Mucosa of descending colon (tissue), 3 donors: ENCODE results near the gene MICAL3. TPM values are rescaled to one million over a fixed set of nuclear protein-coding genes. Genes with fewer than 3 reads are reported as not detected.

Experiments
- ATAC-seq: fragments of 200-7000 bp; cut with Tn5 transposase; one replicate; pipeline ENCODE4 v1.9.1; 2020; ENCODE audit warnings: mild to moderate bottlenecking, moderate library complexity
- DNase-seq, 3 donors: peaks; one replicate each; pipeline ENCODE4 v3.0.0-alpha.2; 2020
- H3K36me3 ChIP-seq: fragments of 200-600 bp; one replicate; pipeline ENCODE4 v1.8.0; 2021; ENCODE audit warnings: low read depth, mild to moderate bottlenecking
- H3K4me1 ChIP-seq: fragments of 200-600 bp; one replicate; pipeline ENCODE4 v1.8.0; 2021; ENCODE audit warnings: low read depth, mild to moderate bottlenecking
- H3K4me3 ChIP-seq: fragments of 200-600 bp; one replicate; pipeline ENCODE4 v1.8.0; 2021; ENCODE audit warnings: mild to moderate bottlenecking
- H3K9me3 ChIP-seq: fragments of 200-600 bp; one replicate; pipeline ENCODE4 v1.8.0; 2021; ENCODE audit warnings: mild to moderate bottlenecking
- intact Hi-C, 2 donors: fragments of 100-400 bp; cut with DNase I in 1 of 2; cut with micrococcal nuclease in 1 of 2; formaldehyde crosslinking; loops; one replicate each; pipeline versions ENCODE4 v1.11.0 to v1.11.1; 2022; cut with DNase I, micrococcal nuclease
- total RNA-seq, 3 donors: library from RNA; stranded (reverse); fragmentation: NEBNext Ultra II Directional in 2 of 3; extraction: Animal tissue kit (Norgen Biotek cat#: 25700) in 2 of 3; gene quantifications; one replicate each; pipeline versions ENCODE4 v1.2.1 to v1.2.4, GENCODE V29; 2021 to 2023
- TF ChIP-seq, protein P1 (sequence below): fragments of 200-600 bp; IDR thresholded peaks from one replicate; pipeline ENCODE4 v1.8.0; 2022; ENCODE audit warnings: antibody characterized with exemption, mild to moderate bottlenecking
- donor health status: DM: no; HTN: no; CAD: no; lungs with moderate emphysema.
- donor health status: DM: no; HTN: no; CAD: no.
- donor health status: DM: no; HTN: yes; CAD: no.

MICAL3 gene
- total RNA-seq, 3 donors from 2014 or later = 75.8 to 135 (median 129) TPM

DNA sequence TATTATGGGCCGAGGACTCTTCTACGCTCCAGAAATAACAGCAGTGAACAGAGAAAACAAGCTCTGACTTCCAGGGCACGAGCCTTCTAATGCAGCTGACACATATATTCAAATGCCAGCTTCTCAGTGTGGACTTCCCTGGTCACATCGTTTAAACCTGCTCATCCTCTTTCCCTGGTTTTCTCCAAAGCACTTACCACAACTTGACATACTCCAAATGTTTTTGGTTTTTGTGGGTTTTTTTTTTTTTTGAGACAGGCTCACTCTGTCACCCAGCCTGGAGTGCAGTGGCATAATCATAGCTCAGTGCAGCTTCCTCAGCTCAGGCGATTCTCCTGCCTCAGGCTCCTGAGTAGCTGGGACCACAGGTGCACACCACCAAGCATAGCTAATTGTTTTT, 105.5 kb downstream of the MICAL3 start:
- H3K9me3 ChIP-seq = no peaks in the 10 kb centered on the region
- no peak overlapping the region for H3K4me3 ChIP-seq
- peaks cover 41% of the 10 kb centered on the region for H3K4me1 ChIP-seq
- intact Hi-C loops = no loop called here
- H3K36me3 ChIP-seq = no peaks in the 10 kb centered on the region
- no peak for ATAC-seq
- DNase-seq = no peak
- TF ChIP-seq, protein P1, sequence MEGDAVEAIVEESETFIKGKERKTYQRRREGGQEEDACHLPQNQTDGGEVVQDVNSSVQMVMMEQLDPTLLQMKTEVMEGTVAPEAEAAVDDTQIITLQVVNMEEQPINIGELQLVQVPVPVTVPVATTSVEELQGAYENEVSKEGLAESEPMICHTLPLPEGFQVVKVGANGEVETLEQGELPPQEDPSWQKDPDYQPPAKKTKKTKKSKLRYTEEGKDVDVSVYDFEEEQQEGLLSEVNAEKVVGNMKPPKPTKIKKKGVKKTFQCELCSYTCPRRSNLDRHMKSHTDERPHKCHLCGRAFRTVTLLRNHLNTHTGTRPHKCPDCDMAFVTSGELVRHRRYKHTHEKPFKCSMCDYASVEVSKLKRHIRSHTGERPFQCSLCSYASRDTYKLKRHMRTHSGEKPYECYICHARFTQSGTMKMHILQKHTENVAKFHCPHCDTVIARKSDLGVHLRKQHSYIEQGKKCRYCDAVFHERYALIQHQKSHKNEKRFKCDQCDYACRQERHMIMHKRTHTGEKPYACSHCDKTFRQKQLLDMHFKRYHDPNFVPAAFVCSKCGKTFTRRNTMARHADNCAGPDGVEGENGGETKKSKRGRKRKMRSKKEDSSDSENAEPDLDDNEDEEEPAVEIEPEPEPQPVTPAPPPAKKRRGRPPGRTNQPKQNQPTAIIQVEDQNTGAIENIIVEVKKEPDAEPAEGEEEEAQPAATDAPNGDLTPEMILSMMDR = no peak

- no peaks in the 10 kb centered on the region for H3K9me3 ChIP-seq
- no peaks in the 10 kb centered on the region for H3K36me3 ChIP-seq
- peaks cover 31% of the 10 kb centered on the region for H3K4me1 ChIP-seq
- TF ChIP-seq, protein P1 = no peak
- ATAC-seq (peak; percentile 78), DNase-seq (peak; percentile 79 to 92 (median 87))
- H3K4me3 ChIP-seq = no peak overlapping the region
- intact Hi-C loops = no loop called here
Measured at GRCh38 chr22:17917490-17917983, 106.8 kb downstream of the MICAL3 start.

DNA sequence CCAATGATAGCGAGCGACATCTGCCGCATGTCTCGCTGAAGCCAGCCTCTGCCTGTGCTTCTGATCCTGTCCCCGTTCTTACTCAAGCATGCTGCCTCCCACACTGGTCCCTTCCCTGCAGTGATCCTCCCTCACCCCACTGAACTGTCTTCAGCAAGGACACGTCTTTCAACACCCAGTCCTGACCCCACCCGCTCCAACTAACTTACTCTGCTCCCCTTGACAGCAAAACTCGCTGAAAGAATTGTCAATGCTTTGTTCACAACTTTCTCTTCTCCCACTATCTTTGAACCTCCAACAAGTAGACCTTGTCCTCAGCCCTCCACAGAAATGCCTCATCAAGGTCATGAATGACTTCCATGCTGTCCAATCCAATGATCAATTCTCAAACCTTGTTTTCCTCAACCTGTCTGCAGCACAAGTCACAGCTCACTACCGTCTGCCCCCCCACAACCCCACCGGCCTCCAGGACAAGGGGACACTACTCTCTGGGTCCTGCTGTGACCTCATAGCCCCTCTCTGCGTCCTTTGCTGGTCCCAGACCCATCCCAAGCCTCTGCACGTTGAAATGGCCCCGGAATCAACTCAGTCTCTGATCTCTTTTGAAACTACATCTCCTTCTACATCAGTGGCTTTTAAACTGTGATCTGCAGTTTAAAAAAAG, 108.0 kb downstream of the MICAL3 start:
- ATAC-seq (no peak), DNase-seq (no peak)
- Histone ChIP-seq H3K36me3 (no peaks in the 10 kb centered on the region), H3K4me3 (no peak overlapping the region), H3K9me3 (no peaks in the 10 kb centered on the region), H3K4me1 (peaks cover 26% of the 10 kb centered on the region)
- intact Hi-C loops = no loop called here
- TF ChIP-seq, protein P1 = no peak

- Histone ChIP-seq H3K36me3 (no peaks in the 10 kb centered on the region), H3K4me1 (peaks cover 20% of the 10 kb centered on the region), H3K4me3 (no peak overlapping the region), H3K9me3 (no peaks in the 10 kb centered on the region)
- DNase-seq (no peak), ATAC-seq (no peak)
- intact Hi-C loops = no loop called here
- TF ChIP-seq, protein P1 = no peak
Measured at GRCh38 chr22:17915676-17916075, 108.7 kb downstream of the MICAL3 start.

- intact Hi-C loops = no loop called here
- Histone ChIP-seq H3K4me1 (peaks cover 17% of the 10 kb centered on the region), H3K9me3 (no peaks in the 10 kb centered on the region), H3K36me3 (no peaks in the 10 kb centered on the region), H3K4me3 (no peak overlapping the region)
- DNase-seq = no peak
- no peak for ATAC-seq
- TF ChIP-seq, protein P1 = no peak
Measured at GRCh38 chr22:17915188-17915587, 109.2 kb downstream of the MICAL3 start.
